ENCODE data around the gene ERVFRD-1. TPM values are rescaled to one million over a fixed set of nuclear protein-coding genes. Genes with fewer than 3 reads are reported as not detected.

The ERVFRD-1 gene
- total RNA-seq, 4 donors from 2014 or later, result 0.12 to 0.27 TPM; not detected in 2

DNA sequence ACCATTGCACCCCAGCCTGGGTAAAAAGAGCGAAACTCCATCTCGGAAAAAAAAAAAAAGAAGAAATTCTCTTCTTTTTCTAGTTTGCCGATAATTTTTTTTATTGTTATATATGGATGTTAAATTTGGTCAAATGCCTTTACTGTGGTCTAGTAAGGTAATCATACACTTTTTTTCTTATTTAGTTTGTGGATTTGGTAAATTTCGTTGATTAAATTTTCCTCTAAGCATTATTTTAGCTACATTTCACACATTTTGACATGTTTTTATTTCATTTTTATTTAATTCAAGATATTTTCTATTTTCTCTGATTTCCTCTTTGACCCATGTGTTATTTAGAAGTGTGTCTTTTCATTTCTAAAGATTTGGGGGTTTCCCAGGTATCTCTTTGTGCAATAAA is 49.4 kb downstream of the ERVFRD-1 start:
- no peak for TF ChIP-seq POLR2AphosphoS5 (IDR thresholded peaks at IDR 0.05)
- TF ChIP-seq, protein P1, sequence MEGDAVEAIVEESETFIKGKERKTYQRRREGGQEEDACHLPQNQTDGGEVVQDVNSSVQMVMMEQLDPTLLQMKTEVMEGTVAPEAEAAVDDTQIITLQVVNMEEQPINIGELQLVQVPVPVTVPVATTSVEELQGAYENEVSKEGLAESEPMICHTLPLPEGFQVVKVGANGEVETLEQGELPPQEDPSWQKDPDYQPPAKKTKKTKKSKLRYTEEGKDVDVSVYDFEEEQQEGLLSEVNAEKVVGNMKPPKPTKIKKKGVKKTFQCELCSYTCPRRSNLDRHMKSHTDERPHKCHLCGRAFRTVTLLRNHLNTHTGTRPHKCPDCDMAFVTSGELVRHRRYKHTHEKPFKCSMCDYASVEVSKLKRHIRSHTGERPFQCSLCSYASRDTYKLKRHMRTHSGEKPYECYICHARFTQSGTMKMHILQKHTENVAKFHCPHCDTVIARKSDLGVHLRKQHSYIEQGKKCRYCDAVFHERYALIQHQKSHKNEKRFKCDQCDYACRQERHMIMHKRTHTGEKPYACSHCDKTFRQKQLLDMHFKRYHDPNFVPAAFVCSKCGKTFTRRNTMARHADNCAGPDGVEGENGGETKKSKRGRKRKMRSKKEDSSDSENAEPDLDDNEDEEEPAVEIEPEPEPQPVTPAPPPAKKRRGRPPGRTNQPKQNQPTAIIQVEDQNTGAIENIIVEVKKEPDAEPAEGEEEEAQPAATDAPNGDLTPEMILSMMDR (IDR thresholded peaks at IDR 0.05), result no peak
- no peak for TF ChIP-seq POLR2A (IDR thresholded peaks at IDR 0.05)
- no peak for TF ChIP-seq EP300 (IDR thresholded peaks at IDR 0.05)
- H3K27me3 ChIP-seq, result peaks cover 5% of the 10 kb centered on the region
- no peak overlapping the region for H3K27ac ChIP-seq
- 80 to 100% methylated on average over 2 to 4 of the region's 4 CpGs for WGBS, 2 donors (ENCODE audit: low coverage in 1 of 2)
- H3K4me3 ChIP-seq, result no peak overlapping the region
- no peaks in the 10 kb centered on the region for H3K36me3 ChIP-seq
- no peaks in the 10 kb centered on the region for H3K4me1 ChIP-seq
- H3K9me3 ChIP-seq, result no peaks in the 10 kb centered on the region
- no peak for ATAC-seq

DNA sequence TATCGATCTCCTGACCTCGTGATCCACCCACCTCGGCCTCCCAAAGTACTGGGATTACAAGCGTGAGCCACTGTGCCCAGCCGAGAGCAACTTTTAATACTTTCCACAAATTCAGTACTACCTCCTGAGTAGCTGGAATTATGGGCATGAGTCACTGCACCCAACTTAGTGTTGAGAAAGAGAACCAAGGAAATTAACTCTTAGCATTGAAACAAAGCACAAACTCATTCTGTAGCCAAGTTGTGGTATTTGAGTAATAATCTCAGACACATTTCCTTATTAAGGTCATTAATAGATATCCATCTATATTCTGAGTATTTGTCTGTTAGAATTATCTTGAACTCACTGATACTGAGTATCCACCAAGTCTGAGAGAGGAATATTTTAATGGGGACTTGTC is 53.1 kb downstream of the ERVFRD-1 start:
- Histone ChIP-seq H3K27me3 (no peaks in the 10 kb centered on the region), H3K9me3 (no peaks in the 10 kb centered on the region), H3K4me1 (no peaks in the 10 kb centered on the region), H3K27ac (no peak overlapping the region), H3K36me3 (no peaks in the 10 kb centered on the region), H3K4me3 (no peak overlapping the region)
- TF ChIP-seq POLR2AphosphoS5 (IDR thresholded peaks at IDR 0.05), result no peak
- no peak for ATAC-seq
- WGBS, 2 donors (ENCODE audit: low coverage in 1 of 2), result 83 to 100% methylated on average over 2 to 3 of the region's 5 CpGs

DNA sequence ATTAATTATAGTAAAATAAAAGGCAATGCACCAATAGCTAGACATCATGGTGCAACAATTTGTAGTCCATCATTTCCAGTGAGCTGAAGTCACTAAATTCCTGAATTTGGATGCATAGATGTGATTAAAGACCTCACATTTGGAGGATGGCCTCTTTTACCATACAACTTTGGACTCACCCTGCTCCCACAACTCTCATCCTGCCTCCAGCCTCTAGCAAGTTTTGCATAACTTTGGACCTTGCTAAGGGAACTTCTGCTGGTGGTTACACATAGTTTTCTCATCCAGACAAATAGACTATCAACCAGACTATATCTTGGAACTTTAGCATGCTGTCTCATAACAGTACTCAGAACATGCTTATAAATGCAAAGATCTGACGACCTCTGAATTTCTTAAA is 54.7 kb downstream of the ERVFRD-1 start:
- Histone ChIP-seq H3K4me1 (no peaks in the 10 kb centered on the region), H3K27me3 (no peaks in the 10 kb centered on the region), H3K36me3 (no peaks in the 10 kb centered on the region), H3K4me3 (no peak overlapping the region), H3K27ac (no peak overlapping the region), H3K9me3 (no peaks in the 10 kb centered on the region)
- TF ChIP-seq, protein P1 (IDR thresholded peaks at IDR 0.05), result no peak
- TF ChIP-seq EP300 (IDR thresholded peaks at IDR 0.05), result no peak
- TF ChIP-seq POLR2A (IDR thresholded peaks at IDR 0.05), result no peak
- no peak for TF ChIP-seq POLR2AphosphoS5 (IDR thresholded peaks at IDR 0.05)
- ATAC-seq, result no peak
- 56 to 82% methylated on average over 1 of the region's 1 CpG for WGBS, 2 donors (ENCODE audit: low coverage in 1 of 2)

DNA sequence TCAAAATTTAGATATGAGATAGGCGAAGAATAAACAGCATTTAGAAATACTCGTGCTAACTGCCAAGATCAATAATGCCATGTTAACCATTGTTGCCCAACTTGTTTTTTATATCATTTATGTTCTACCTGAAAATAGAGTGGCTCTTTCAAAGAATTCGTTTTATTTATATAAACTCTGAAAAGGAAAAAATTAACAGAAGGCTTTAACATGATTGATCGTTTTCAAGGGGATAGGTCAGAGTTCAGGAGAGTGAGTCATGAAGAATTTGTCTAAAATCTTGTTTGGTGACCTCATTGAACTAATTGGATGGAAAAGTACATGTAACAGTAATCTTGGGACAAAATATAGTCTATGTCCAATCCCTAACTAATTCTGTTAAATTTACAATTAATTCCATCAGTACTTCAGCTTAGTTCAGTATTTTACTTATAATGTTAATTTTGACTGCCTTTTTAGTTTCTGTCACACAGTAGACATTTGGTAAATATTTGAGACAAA is 56.3 kb downstream of the ERVFRD-1 start:
- no peaks in the 10 kb centered on the region for H3K9me3 ChIP-seq
- 34 to 53% methylated on average over 4 of the region's 4 CpGs for WGBS, 2 donors (ENCODE audit: low coverage in 1 of 2)
- no peaks in the 10 kb centered on the region for H3K4me1 ChIP-seq
- ATAC-seq, result no peak
- no peak for TF ChIP-seq EP300 (IDR thresholded peaks at IDR 0.05)
- no peak for TF ChIP-seq POLR2AphosphoS5 (IDR thresholded peaks at IDR 0.05)
- TF ChIP-seq, protein P1 (IDR thresholded peaks at IDR 0.05), result no peak
- TF ChIP-seq POLR2A (IDR thresholded peaks at IDR 0.05), result no peak
- no peak overlapping the region for H3K27ac ChIP-seq
- H3K4me3 ChIP-seq, result no peak overlapping the region
- peaks cover 8% of the 10 kb centered on the region for H3K27me3 ChIP-seq
- H3K36me3 ChIP-seq, result no peaks in the 10 kb centered on the region

DNA sequence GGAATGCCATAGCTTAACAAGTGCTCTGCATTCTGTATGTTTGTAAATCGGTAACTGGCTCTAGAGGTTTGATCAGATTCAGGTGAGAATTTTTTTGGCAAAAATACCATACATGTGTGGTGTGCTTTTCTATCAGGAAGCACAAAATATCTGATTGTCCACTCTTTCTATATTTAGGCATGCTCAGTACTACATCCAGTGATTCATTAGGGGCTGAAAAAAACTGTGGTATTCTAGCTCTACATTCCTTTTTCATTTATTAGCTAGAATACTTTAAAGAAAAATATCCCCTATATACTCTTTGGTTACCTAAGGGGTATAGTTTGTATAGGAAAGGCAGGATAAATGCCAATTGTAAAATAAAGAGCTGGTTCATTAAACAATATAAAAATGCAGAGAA is 56.8 kb downstream of the ERVFRD-1 start:
- no peaks in the 10 kb centered on the region for H3K9me3 ChIP-seq
- H3K27me3 ChIP-seq, result peaks cover 12% of the 10 kb centered on the region
- H3K4me1 ChIP-seq, result no peaks in the 10 kb centered on the region
- 83 to 100% methylated on average over 1 of the region's 1 CpG for WGBS, 2 donors (ENCODE audit: low coverage in 1 of 2)
- no peak for TF ChIP-seq POLR2AphosphoS5 (IDR thresholded peaks at IDR 0.05)
- TF ChIP-seq, protein P1 (IDR thresholded peaks at IDR 0.05), result no peak
- no peak for TF ChIP-seq POLR2A (IDR thresholded peaks at IDR 0.05)
- no peak for TF ChIP-seq EP300 (IDR thresholded peaks at IDR 0.05)
- no peak overlapping the region for H3K4me3 ChIP-seq
- no peak overlapping the region for H3K27ac ChIP-seq
- no peak for ATAC-seq
- H3K36me3 ChIP-seq, result no peaks in the 10 kb centered on the region
